SU-DHL-6 (cell line): ENCODE results near the gene VSIG4.

ENCODE experiments used
- CTCF ChIP-seq: fragments of 200-600 bp; sonication (generic); IDR thresholded peaks from one replicate; pipeline ENCODE4 v1.5.1; 2017; ENCODE audit warnings: antibody characterized with exemption, mild to moderate bottlenecking, low read length, moderate library complexity; ENCODE audit not compliant: insufficient read depth, poor library complexity, severe bottlenecking
- EZH2phosphoT487 ChIP-seq: fragments of 200-600 bp; sonication (generic), shearing (Covaris generic); conservative IDR thresholded peaks from 2 replicates; pipeline ENCODE4 v1.6.1; 2018; ENCODE audit warnings: mild to moderate bottlenecking, antibody characterized with exemption, low read length, moderate library complexity, mixed read lengths

GRCh38 chrX:65985922-65986588 lies 53.8 kb downstream of the VSIG4 start:
- no peak for TF ChIP-seq CTCF
- no peak for TF ChIP-seq EZH2phosphoT487
